ENCODE measurements around the gene E2F8.
A peak's percentile ranks its signal among the peaks of the same experiment; 100 is the strongest.

Gene E2F8

GRCh38 chr11:19191530-19192169, 49.1 kb downstream of the E2F8 start:
- Histone ChIP-seq H2AFZ (ENCODE audit: low read length) (no peak overlapping the region), H2BK5ac (ENCODE audit: low read length) (no peak overlapping the region), H4K91ac (ENCODE audit: low read depth, low read length, poor library complexity) (no peak overlapping the region), H2BK12ac (ENCODE audit: low read length) (no peak overlapping the region), H3K9ac (ENCODE audit: low read depth, low read length, poor library complexity) (no peak overlapping the region), H2AK5ac (ENCODE audit: low read depth, low read length) (no peak overlapping the region), H4K8ac (ENCODE audit: low read depth, low read length) (no peak overlapping the region), H3K23ac (ENCODE audit: low read depth, low read length, poor library complexity) (no peak overlapping the region), H3K18ac (ENCODE audit: low read length) (no peak overlapping the region), H3K27me3 (ENCODE audit: control insufficient read depth in 3 of 3, insufficient read depth in 3 of 3, low read depth in 1 of 3, low read length in 3 of 3) (peaks cover 0 to 91% (median 0%) of the 10 kb centered on the region in 3 experiments), H3K4me1 (ENCODE audit: control insufficient read depth in 2 of 2, insufficient read depth in 1 of 2, low read depth in 1 of 2, low read length in 2 of 2) (peaks cover 14 to 18% of the 10 kb centered on the region in 2 donors), H2BK120ac (ENCODE audit: low read depth, low read length) (no peak overlapping the region), H3K79me1 (ENCODE audit: low read depth, low read length) (no peaks in the 10 kb centered on the region), H2BK15ac (ENCODE audit: low read length) (no peak overlapping the region), H3K4ac (ENCODE audit: low read length) (no peak overlapping the region), H3K27ac (replicated peaks; ENCODE audit: low read length) (no peak overlapping the region), H3K4me2 (ENCODE audit: insufficient read depth, low read length, poor library complexity, severe bottlenecking) (no peak overlapping the region), H3K9me3 (replicated peaks in 1 of 2; ENCODE audit: control insufficient read depth in 2 of 2, insufficient read depth in 1 of 2, low read depth in 1 of 2, low read length in 2 of 2) (no peaks in the 10 kb centered on the region), H3K14ac (ENCODE audit: low read length) (no peak overlapping the region), H3K4me3 (ENCODE audit: low read length in 2 of 2) (no peak overlapping the region), H3K36me3 (replicated peaks in 1 of 2; ENCODE audit: control insufficient read depth in 2 of 2, insufficient read depth in 2 of 2, low read length in 2 of 2) (no peaks in the 10 kb centered on the region)
- no peak for DNase-seq (ENCODE audit: low spot score)
- WGBS, 2 donors (ENCODE audit: extremely low coverage in 2 of 2, insufficient read length in 2 of 2, insufficient replicate concordance in 1 of 2), result no CpG with 5 or more reads among the region's 7 CpGs

DNA sequence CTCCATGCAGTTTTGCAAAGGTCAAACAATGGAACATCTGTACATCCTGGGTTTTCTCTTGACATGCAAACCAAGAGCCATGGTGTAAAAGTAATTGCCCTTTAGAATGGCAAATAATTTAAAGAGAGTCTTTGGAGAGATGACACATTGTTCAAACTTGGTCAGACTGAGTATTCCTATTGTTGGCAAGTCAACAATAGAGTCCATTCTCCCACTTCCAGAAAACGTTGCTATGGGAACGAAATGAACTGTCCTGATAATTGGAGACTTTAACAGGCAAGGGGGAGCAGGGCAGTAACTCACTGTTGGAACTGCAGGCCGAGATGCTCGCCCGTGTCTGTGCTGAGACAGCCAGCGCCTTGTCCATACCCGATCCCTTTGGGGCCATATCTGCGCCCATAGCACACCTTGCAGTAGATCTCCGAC, 52.9 kb downstream of the E2F8 start:
- H2AK5ac ChIP-seq (ENCODE audit: low read depth, low read length), result no peak overlapping the region
- peak overlapping the region; percentile 50 for H3K27ac ChIP-seq (replicated peaks; ENCODE audit: low read length)
- no peak overlapping the region for H3K14ac ChIP-seq (ENCODE audit: low read length)
- H3K79me1 ChIP-seq (ENCODE audit: low read depth, low read length), result no peaks in the 10 kb centered on the region
- H3K23ac ChIP-seq (ENCODE audit: low read depth, low read length, poor library complexity), result no peak overlapping the region
- no peak overlapping the region for H4K91ac ChIP-seq (ENCODE audit: low read depth, low read length, poor library complexity)
- H3K18ac ChIP-seq (ENCODE audit: low read length), result peak overlapping the region; percentile 31
- no peak overlapping the region for H2BK120ac ChIP-seq (ENCODE audit: low read depth, low read length)
- H3K36me3 ChIP-seq (replicated peaks in 1 of 2; ENCODE audit: control insufficient read depth in 2 of 2, insufficient read depth in 2 of 2, low read length in 2 of 2), result no peaks in the 10 kb centered on the region
- H2AFZ ChIP-seq (ENCODE audit: low read length), result no peak overlapping the region
- peaks cover 0 to 89% (median 0%) of the 10 kb centered on the region in 3 experiments for H3K27me3 ChIP-seq (ENCODE audit: control insufficient read depth in 3 of 3, insufficient read depth in 3 of 3, low read depth in 1 of 3, low read length in 3 of 3)
- H3K4me3 ChIP-seq (ENCODE audit: low read length in 2 of 2), result no peak overlapping the region
- no peak overlapping the region for H3K4ac ChIP-seq (ENCODE audit: low read length)
- H2BK15ac ChIP-seq (ENCODE audit: low read length), result no peak overlapping the region
- DNase-seq (ENCODE audit: low spot score), result peak; percentile 18
- WGBS, 2 donors (ENCODE audit: extremely low coverage in 2 of 2, insufficient read length in 2 of 2, insufficient replicate concordance in 1 of 2), result no CpG with 5 or more reads among the region's 9 CpGs
- no peak overlapping the region for H2BK12ac ChIP-seq (ENCODE audit: low read length)
- no peak overlapping the region for H3K4me2 ChIP-seq (ENCODE audit: insufficient read depth, low read length, poor library complexity, severe bottlenecking)
- peaks cover 14 to 19% of the 10 kb centered on the region in 2 donors for H3K4me1 ChIP-seq (ENCODE audit: control insufficient read depth in 2 of 2, insufficient read depth in 1 of 2, low read depth in 1 of 2, low read length in 2 of 2)
- no peak overlapping the region for H2BK5ac ChIP-seq (ENCODE audit: low read length)
- no peak overlapping the region for H4K8ac ChIP-seq (ENCODE audit: low read depth, low read length)
- no peak overlapping the region for H3K9ac ChIP-seq (ENCODE audit: low read depth, low read length, poor library complexity)
- H3K9me3 ChIP-seq (replicated peaks in 1 of 2; ENCODE audit: control insufficient read depth in 2 of 2, insufficient read depth in 1 of 2, low read depth in 1 of 2, low read length in 2 of 2), result peaks cover 0 to 13% of the 10 kb centered on the region in 2 donors

DNA sequence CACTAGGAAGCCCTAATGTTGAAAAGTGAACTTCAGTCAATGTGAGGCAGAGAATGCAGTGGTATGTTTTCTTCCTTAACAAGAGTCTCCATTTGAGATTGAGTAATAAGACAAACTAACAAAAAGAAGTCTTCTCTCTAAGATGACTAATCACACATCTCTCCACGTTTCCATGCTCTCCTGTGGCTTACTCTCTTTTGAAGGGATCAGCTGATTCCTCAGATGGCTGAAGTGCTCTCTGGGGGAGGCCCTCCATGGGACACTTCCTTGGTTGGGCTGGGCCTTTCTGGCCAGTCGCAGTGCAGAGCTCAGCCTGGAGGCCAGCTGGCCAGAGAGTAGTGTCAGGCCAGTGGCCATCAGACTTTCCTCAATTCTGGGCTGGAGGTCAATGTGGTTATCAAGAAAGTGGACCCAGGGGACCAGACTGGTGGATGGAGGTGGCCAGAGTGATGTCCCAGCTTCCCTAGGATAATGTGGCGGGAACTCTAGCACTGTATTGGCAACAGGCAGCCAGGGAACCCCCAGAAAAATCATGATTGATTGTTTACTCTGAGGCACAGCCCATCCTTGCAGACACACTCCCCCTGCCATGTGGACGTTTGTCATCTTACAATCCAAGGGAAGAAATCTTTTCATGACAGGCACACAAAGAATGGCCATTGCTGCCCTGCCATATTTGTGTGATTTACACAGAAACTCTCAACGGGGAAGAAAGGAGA, 53.5 kb downstream of the E2F8 start:
- DNase-seq (ENCODE audit: low spot score), result peak; percentile 8
- Histone ChIP-seq H3K14ac (ENCODE audit: low read length) (no peak overlapping the region), H3K79me1 (ENCODE audit: low read depth, low read length) (no peaks in the 10 kb centered on the region), H3K4me1 (ENCODE audit: control insufficient read depth in 2 of 2, insufficient read depth in 1 of 2, low read depth in 1 of 2, low read length in 2 of 2) (peaks cover 14 to 19% of the 10 kb centered on the region in 2 donors), H3K9me3 (replicated peaks in 1 of 2; ENCODE audit: control insufficient read depth in 2 of 2, insufficient read depth in 1 of 2, low read depth in 1 of 2, low read length in 2 of 2) (peaks cover 0 to 13% of the 10 kb centered on the region in 2 donors), H2BK120ac (ENCODE audit: low read depth, low read length) (no peak overlapping the region), H2BK15ac (ENCODE audit: low read length) (no peak overlapping the region), H3K18ac (ENCODE audit: low read length) (peak overlapping the region; percentile 66), H4K91ac (ENCODE audit: low read depth, low read length, poor library complexity) (no peak overlapping the region), H2AFZ (ENCODE audit: low read length) (no peak overlapping the region), H3K9ac (ENCODE audit: low read depth, low read length, poor library complexity) (no peak overlapping the region), H3K4me2 (ENCODE audit: insufficient read depth, low read length, poor library complexity, severe bottlenecking) (no peak overlapping the region), H2BK5ac (ENCODE audit: low read length) (no peak overlapping the region), H3K36me3 (replicated peaks in 1 of 2; ENCODE audit: control insufficient read depth in 2 of 2, insufficient read depth in 2 of 2, low read length in 2 of 2) (no peaks in the 10 kb centered on the region), H4K8ac (ENCODE audit: low read depth, low read length) (no peak overlapping the region), H3K4ac (ENCODE audit: low read length) (no peak overlapping the region), H3K27me3 (ENCODE audit: control insufficient read depth in 3 of 3, insufficient read depth in 3 of 3, low read depth in 1 of 3, low read length in 3 of 3) (peaks cover 0 to 89% (median 0%) of the 10 kb centered on the region in 3 experiments), H2AK5ac (ENCODE audit: low read depth, low read length) (no peak overlapping the region), H3K27ac (replicated peaks; ENCODE audit: low read length) (peak overlapping the region; percentile 17), H2BK12ac (ENCODE audit: low read length) (no peak overlapping the region), H3K23ac (ENCODE audit: low read depth, low read length, poor library complexity) (no peak overlapping the region), H3K4me3 (ENCODE audit: low read length in 2 of 2) (no peak overlapping the region)
- WGBS, 2 donors (ENCODE audit: extremely low coverage in 2 of 2, insufficient read length in 2 of 2, insufficient replicate concordance in 1 of 2), result no CpG with 5 or more reads among the region's 5 CpGs

- H3K27me3 ChIP-seq (ENCODE audit: control insufficient read depth in 3 of 3, insufficient read depth in 3 of 3, low read depth in 1 of 3, low read length in 3 of 3), result peaks cover 0 to 89% (median 0%) of the 10 kb centered on the region in 3 experiments
- no CpG with 5 or more reads among the region's 6 CpGs for WGBS, 2 donors (ENCODE audit: extremely low coverage in 2 of 2, insufficient read length in 2 of 2, insufficient replicate concordance in 1 of 2)
- H3K4me2 ChIP-seq (ENCODE audit: insufficient read depth, low read length, poor library complexity, severe bottlenecking), result no peak overlapping the region
- H2BK15ac ChIP-seq (ENCODE audit: low read length), result no peak overlapping the region
- H3K27ac ChIP-seq (replicated peaks; ENCODE audit: low read length), result no peak overlapping the region
- H3K18ac ChIP-seq (ENCODE audit: low read length), result no peak overlapping the region
- no peak overlapping the region for H3K4ac ChIP-seq (ENCODE audit: low read length)
- no peak overlapping the region for H2BK120ac ChIP-seq (ENCODE audit: low read depth, low read length)
- DNase-seq (ENCODE audit: low spot score), result no peak
- H3K9me3 ChIP-seq (replicated peaks in 1 of 2; ENCODE audit: control insufficient read depth in 2 of 2, insufficient read depth in 1 of 2, low read depth in 1 of 2, low read length in 2 of 2), result peaks cover 0 to 13% of the 10 kb centered on the region in 2 donors
- H2BK5ac ChIP-seq (ENCODE audit: low read length), result no peak overlapping the region
- no peak overlapping the region for H3K23ac ChIP-seq (ENCODE audit: low read depth, low read length, poor library complexity)
- H2AFZ ChIP-seq (ENCODE audit: low read length), result no peak overlapping the region
- H3K79me1 ChIP-seq (ENCODE audit: low read depth, low read length), result no peaks in the 10 kb centered on the region
- H3K4me3 ChIP-seq (ENCODE audit: low read length in 2 of 2), result no peak overlapping the region
- H2BK12ac ChIP-seq (ENCODE audit: low read length), result no peak overlapping the region
- no peak overlapping the region for H3K9ac ChIP-seq (ENCODE audit: low read depth, low read length, poor library complexity)
- H3K4me1 ChIP-seq (ENCODE audit: control insufficient read depth in 2 of 2, insufficient read depth in 1 of 2, low read depth in 1 of 2, low read length in 2 of 2), result peaks cover 14 to 19% of the 10 kb centered on the region in 2 donors
- H4K8ac ChIP-seq (ENCODE audit: low read depth, low read length), result no peak overlapping the region
- no peak overlapping the region for H4K91ac ChIP-seq (ENCODE audit: low read depth, low read length, poor library complexity)
- no peaks in the 10 kb centered on the region for H3K36me3 ChIP-seq (replicated peaks in 1 of 2; ENCODE audit: control insufficient read depth in 2 of 2, insufficient read depth in 2 of 2, low read length in 2 of 2)
- no peak overlapping the region for H2AK5ac ChIP-seq (ENCODE audit: low read depth, low read length)
- no peak overlapping the region for H3K14ac ChIP-seq (ENCODE audit: low read length)
These were observed 55.2 kb downstream of the E2F8 start for GRCh38 chr11:19185516-19186052.
